HUES64 (cell line): ENCODE measurements around the gene SKA2.
"Not testable (repeated sequence)": the region's sequence is repeated elsewhere in the genome, so short reads cannot be mapped to it uniquely, and the experiment has no call there.

Source experiments
- H3K27ac ChIP-seq: 2 replicates; pipeline ENCODE4 v1.7.0; 2013; ENCODE audit warnings: low read depth, low read length, inconsistent platforms
- H3K27me3 ChIP-seq: 2 replicates; pipeline ENCODE4 v1.6.1; 2013; ENCODE audit warnings: mild to moderate bottlenecking, low read length; ENCODE audit not compliant: insufficient read depth
- H3K36me3 ChIP-seq: 2 replicates; pipeline ENCODE4 v1.6.1; 2013; ENCODE audit warnings: mild to moderate bottlenecking, low read length; ENCODE audit not compliant: insufficient read depth
- H3K4me1 ChIP-seq: 2 replicates; pipeline ENCODE4 v1.6.1; 2013; ENCODE audit warnings: mild to moderate bottlenecking, low read length, moderate library complexity; ENCODE audit not compliant: insufficient read depth
- H3K4me3 ChIP-seq: 2 replicates; pipeline ENCODE4 v1.5.1; 2013; ENCODE audit warnings: mild to moderate bottlenecking, low read length, moderate library complexity
- H3K9ac ChIP-seq: 2 replicates; pipeline ENCODE4 v1.6.1; 2013; ENCODE audit warnings: mild to moderate bottlenecking, low read depth, low read length
- H3K9me3 ChIP-seq: 2 replicates; pipeline ENCODE4 v1.6.1; 2013; ENCODE audit warnings: low read depth, low read length; ENCODE audit not compliant: insufficient read depth
- WGBS: fragments of 150-250, 120-280 bp; methylation state at CpG from one replicate; pipeline ENCODE4 v1.1.7; 2013; ENCODE audit warnings: missing lambda C conversion rate; 5-methylcytosine and 5-hydroxymethylcytosine counted together

The SKA2 gene

GRCh38 chr17:59151591-59151990 is 3.4 kb downstream of the SKA2 start:
- no peaks in the 10 kb centered on the region for H3K27me3 ChIP-seq
- H3K27ac ChIP-seq, result no peak overlapping the region
- H3K4me3 ChIP-seq, result peak overlapping the region; percentile 18; the same call in 1 of the 2 replicates
- H3K9me3 ChIP-seq, result no peaks in the 10 kb centered on the region
- 100% methylated on average over 1 of the region's 1 CpG for WGBS
- H3K4me1 ChIP-seq, result peaks cover 24% of the 10 kb centered on the region
- peaks cover 3% of the 10 kb centered on the region; the same call in 1 of the 2 replicates for H3K36me3 ChIP-seq
- peak overlapping the region; percentile 5; the same call in 1 of the 2 replicates for H3K9ac ChIP-seq

- H3K9ac ChIP-seq, result no peak overlapping the region
- WGBS, result 98% methylated on average over 4 of the region's 5 CpGs
- no peaks in the 10 kb centered on the region for H3K27me3 ChIP-seq
- H3K4me3 ChIP-seq, result no peak overlapping the region
- peaks cover 24% of the 10 kb centered on the region for H3K4me1 ChIP-seq
- H3K27ac ChIP-seq, result no peak overlapping the region
- peaks cover 3% of the 10 kb centered on the region; the same call in 1 of the 2 replicates for H3K36me3 ChIP-seq
- no peaks in the 10 kb centered on the region for H3K9me3 ChIP-seq
Measured at GRCh38 chr17:59151006-59151405, 4.0 kb downstream of the SKA2 start.

DNA sequence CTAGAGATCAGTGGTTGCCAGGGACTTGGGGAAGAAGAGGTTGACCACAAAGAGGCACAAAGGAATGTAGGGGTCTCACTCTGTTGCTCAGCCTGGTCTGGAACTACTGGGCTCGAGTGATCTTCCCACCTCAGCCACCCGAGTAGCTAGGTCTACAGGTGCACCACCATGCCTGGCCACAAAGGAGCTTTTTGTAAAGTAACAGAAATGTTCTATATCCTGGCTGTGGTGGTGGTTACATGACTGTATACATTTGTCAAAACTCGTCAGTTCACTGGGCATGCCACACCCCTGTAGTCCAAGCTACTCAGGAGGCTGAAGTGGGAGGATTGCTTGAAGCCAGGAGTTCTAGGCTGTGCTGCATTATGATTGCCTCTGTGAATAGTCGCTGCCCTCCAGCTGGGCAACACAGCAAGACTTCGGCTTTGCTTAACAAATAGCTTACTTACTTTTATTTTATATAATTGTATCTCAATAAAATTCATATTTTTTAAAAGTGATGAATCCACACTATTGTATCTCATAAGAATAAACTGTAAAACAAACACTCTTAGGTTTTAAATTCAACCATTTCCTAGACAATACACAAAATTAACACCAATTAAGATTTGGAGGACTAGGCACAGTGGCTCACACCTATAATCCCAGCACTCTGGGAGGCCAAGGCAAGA is 5.0 kb downstream of the SKA2 start:
- no peak overlapping the region for H3K9ac ChIP-seq
- WGBS, result 91% methylated on average over 4 of the region's 5 CpGs
- no peaks in the 10 kb centered on the region for H3K9me3 ChIP-seq
- no peak overlapping the region for H3K27ac ChIP-seq
- H3K36me3 ChIP-seq, result peaks cover 7% of the 10 kb centered on the region; the same call in 1 of the 2 replicates
- no peaks in the 10 kb centered on the region for H3K27me3 ChIP-seq
- H3K4me3 ChIP-seq, result no peak overlapping the region
- peaks cover 24% of the 10 kb centered on the region for H3K4me1 ChIP-seq

- Histone ChIP-seq H3K27ac (no peak overlapping the region), H3K36me3 (peaks cover 12% of the 10 kb centered on the region), H3K4me1 (peaks cover 24% of the 10 kb centered on the region), H3K9me3 (no peaks in the 10 kb centered on the region), H3K9ac (no peak overlapping the region), H3K27me3 (no peaks in the 10 kb centered on the region), H3K4me3 (no peak overlapping the region)
- 96% methylated on average over 2 of the region's 2 CpGs for WGBS
Measured at GRCh38 chr17:59149051-59149450, 5.9 kb downstream of the SKA2 start.

- H3K9ac ChIP-seq, result no peak overlapping the region
- H3K27ac ChIP-seq, result no peak overlapping the region
- peaks cover 14% of the 10 kb centered on the region for H3K36me3 ChIP-seq
- H3K4me1 ChIP-seq, result no peaks in the 10 kb centered on the region
- no peaks in the 10 kb centered on the region for H3K9me3 ChIP-seq
- WGBS, result 95% methylated on average over 4 of the region's 4 CpGs
- H3K27me3 ChIP-seq, result no peaks in the 10 kb centered on the region
- no peak overlapping the region for H3K4me3 ChIP-seq
Measured at GRCh38 chr17:59145571-59146096, 9.4 kb downstream of the SKA2 start.

- Histone ChIP-seq H3K36me3 (peaks cover 11% of the 10 kb centered on the region), H3K4me1 (no peaks in the 10 kb centered on the region), H3K27ac (no peak overlapping the region)
Measured at GRCh38 chr17:59141860-59142259, 13.1 kb downstream of the SKA2 start.

GRCh38 chr17:59139939-59140338 is 15.0 kb downstream of the SKA2 start:
- H3K9ac ChIP-seq, result no peak overlapping the region
- H3K27me3 ChIP-seq, result no peaks in the 10 kb centered on the region
- peaks cover 6% of the 10 kb centered on the region for H3K36me3 ChIP-seq
- no peak overlapping the region for H3K27ac ChIP-seq
- no peak overlapping the region for H3K4me3 ChIP-seq
- WGBS, result 96% methylated on average over 4 of the region's 4 CpGs
- H3K9me3 ChIP-seq, result no peaks in the 10 kb centered on the region
- H3K4me1 ChIP-seq, result no peaks in the 10 kb centered on the region

More at GRCh38 chr17:59141860-59142259, 13.1 kb downstream of the SKA2 start:
- no peaks in the 10 kb centered on the region for H3K9me3 ChIP-seq
- H3K4me3 ChIP-seq, result no peak overlapping the region
- no peak overlapping the region for H3K9ac ChIP-seq
- 93% methylated on average over 1 of the region's 1 CpG for WGBS
- no peaks in the 10 kb centered on the region for H3K27me3 ChIP-seq

DNA sequence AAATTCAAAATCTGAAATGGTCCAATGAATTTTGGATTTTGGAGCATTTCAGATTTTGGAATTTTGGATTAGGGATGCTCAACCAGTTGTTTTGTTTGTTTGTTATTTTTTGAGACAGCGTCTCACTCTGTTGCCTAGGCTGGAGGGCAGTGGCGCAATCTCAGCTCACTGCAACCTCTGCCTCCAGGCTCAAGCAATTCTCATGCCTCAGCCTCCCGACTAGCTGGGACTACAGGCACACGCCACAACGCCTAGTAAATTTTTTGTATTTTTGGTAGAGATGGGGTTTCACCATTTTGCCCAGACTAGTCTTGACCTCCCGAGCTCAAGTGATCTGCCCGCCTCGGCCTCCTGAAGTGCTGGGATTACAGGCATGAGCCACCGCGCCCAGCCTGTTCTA is 16.6 kb downstream of the SKA2 start:
- not testable (repeated sequence) for H3K4me1 ChIP-seq, H3K27me3 ChIP-seq, H3K27ac ChIP-seq, H3K9ac ChIP-seq, H3K9me3 ChIP-seq, H3K36me3 ChIP-seq, H3K4me3 ChIP-seq
- 96% methylated on average over 10 of the region's 10 CpGs for WGBS

- 75% methylated on average over 1 of the region's 1 CpG for WGBS
- H3K4me1 ChIP-seq, result no peaks in the 10 kb centered on the region
- H3K9ac ChIP-seq, result no peak overlapping the region
- H3K27me3 ChIP-seq, result no peaks in the 10 kb centered on the region
- H3K4me3 ChIP-seq, result no peak overlapping the region
- H3K36me3 ChIP-seq, result peaks cover 39% of the 10 kb centered on the region
- H3K9me3 ChIP-seq, result no peaks in the 10 kb centered on the region
- H3K27ac ChIP-seq, result no peak overlapping the region
Measured at GRCh38 chr17:59131131-59131530, 23.9 kb downstream of the SKA2 start.

DNA sequence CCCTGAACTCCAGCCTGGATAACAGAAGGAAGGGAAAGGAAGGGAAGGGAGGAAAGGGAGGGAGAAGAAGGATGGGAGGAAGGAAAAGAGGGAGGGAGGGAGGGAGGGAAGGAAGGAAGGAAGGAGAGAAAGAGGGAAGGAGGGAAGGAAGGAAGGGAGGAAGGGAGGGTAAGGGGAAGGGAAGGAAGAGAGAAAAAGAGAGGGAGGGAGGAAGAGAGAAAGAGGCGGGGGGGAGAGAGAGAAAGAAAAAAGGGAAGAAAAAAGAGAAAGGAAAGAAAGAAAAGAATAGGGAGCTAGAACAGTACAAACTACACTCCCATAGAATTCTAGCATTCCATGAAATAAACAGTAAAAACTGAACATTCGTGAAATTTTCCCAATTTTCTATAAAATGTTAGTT is 25.2 kb downstream of the SKA2 start:
- no peak overlapping the region for H3K4me3 ChIP-seq
- no peaks in the 10 kb centered on the region for H3K9me3 ChIP-seq
- H3K36me3 ChIP-seq, result peaks cover 40% of the 10 kb centered on the region
- H3K27ac ChIP-seq, result no peak overlapping the region
- WGBS, result 91% methylated on average over 1 of the region's 2 CpGs
- H3K4me1 ChIP-seq, result no peaks in the 10 kb centered on the region
- H3K9ac ChIP-seq, result no peak overlapping the region
- H3K27me3 ChIP-seq, result no peaks in the 10 kb centered on the region

- H3K9ac ChIP-seq, result no peak overlapping the region
- 84% methylated on average over 3 of the region's 3 CpGs for WGBS
- H3K9me3 ChIP-seq, result no peaks in the 10 kb centered on the region
- no peaks in the 10 kb centered on the region for H3K27me3 ChIP-seq
- H3K4me3 ChIP-seq, result no peak overlapping the region
- H3K4me1 ChIP-seq, result no peaks in the 10 kb centered on the region
- peaks cover 60% of the 10 kb centered on the region for H3K36me3 ChIP-seq
- H3K27ac ChIP-seq, result no peak overlapping the region
Measured at GRCh38 chr17:59126809-59127417, 28.1 kb downstream of the SKA2 start.
